H9 (cell line): ENCODE data around the gene GGPS1. TPM values are rescaled to one million over a fixed set of nuclear protein-coding genes. Genes with fewer than 3 reads are reported as not detected.
A peak's percentile ranks its signal among the peaks of the same experiment; 100 is the strongest.

Source experiments
- DNase-seq: peaks from one replicate; pipeline ENCODE4 v3.0.0-alpha.2; 2017
- H2AFZ ChIP-seq: one replicate; pipeline ENCODE4 v1.6.1; 2013; ENCODE audit warnings: mild to moderate bottlenecking, low read length, control low read depth, moderate library complexity
- H2AK5ac ChIP-seq: 2 replicates; pipeline ENCODE4 v1.6.1; 2013; ENCODE audit warnings: low read length, control low read depth, mixed read lengths; ENCODE audit not compliant: insufficient read length
- H2BK120ac ChIP-seq: one replicate; pipeline ENCODE4 v1.6.1; 2013; ENCODE audit warnings: low read depth, mild to moderate bottlenecking, low read length, control low read depth, inconsistent platforms; ENCODE audit not compliant: poor library complexity, severe bottlenecking
- H2BK12ac ChIP-seq: 2 replicates; pipeline ENCODE4 v1.6.1; 2013; ENCODE audit warnings: low read length, control low read depth, mixed read lengths, low read depth; ENCODE audit not compliant: insufficient read length
- H2BK15ac ChIP-seq: 2 replicates; pipeline ENCODE4 v1.6.1; 2013; ENCODE audit warnings: low read depth, low read length, control low read depth
- H2BK20ac ChIP-seq: one replicate; pipeline ENCODE4 v1.6.1; 2013; ENCODE audit warnings: low read depth, mild to moderate bottlenecking, low read length, control low read depth, inconsistent platforms; ENCODE audit not compliant: poor library complexity, severe bottlenecking
- H2BK5ac ChIP-seq: 2 replicates; pipeline ENCODE4 v1.6.1; 2013; ENCODE audit warnings: low read length, control low read depth, mixed read lengths; ENCODE audit not compliant: insufficient read length
- H3K14ac ChIP-seq: 2 replicates; pipeline ENCODE4 v1.6.1; 2013; ENCODE audit warnings: low read length, control low read depth; ENCODE audit not compliant: insufficient read depth
- H3K18ac ChIP-seq: 2 replicates; pipeline ENCODE4 v1.6.1; 2013; ENCODE audit warnings: low read depth, mild to moderate bottlenecking, mixed read lengths, low read length, control low read depth; ENCODE audit not compliant: insufficient read length
- H3K23ac ChIP-seq: 2 replicates; pipeline ENCODE4 v1.6.1; 2013; ENCODE audit warnings: low read length, control low read depth, mixed read lengths, low read depth; ENCODE audit not compliant: insufficient read length
- H3K23me2 ChIP-seq: 2 replicates; pipeline ENCODE4 v1.6.1; 2013; ENCODE audit warnings: low read depth, mild to moderate bottlenecking, mixed read lengths, low read length, control low read depth; ENCODE audit not compliant: insufficient read length, poor library complexity, severe bottlenecking
- H3K27ac ChIP-seq: 2 replicates; pipeline ENCODE4 v1.5.1; 2013; ENCODE audit warnings: low read length, control low read depth, mixed read lengths, low read depth; ENCODE audit not compliant: insufficient read length
- H3K27me3 ChIP-seq: 2 replicates; pipeline ENCODE4 v1.6.1; 2013; ENCODE audit warnings: low read length, control low read depth, inconsistent platforms; ENCODE audit not compliant: insufficient read depth
- H3K4ac ChIP-seq: 2 replicates; pipeline ENCODE4 v1.6.1; 2013; ENCODE audit warnings: low read depth, mild to moderate bottlenecking, control low read depth, inconsistent platforms, low read length, moderate library complexity
- H3K4me1 ChIP-seq: 2 replicates; pipeline ENCODE4 v1.6.1; 2013; ENCODE audit warnings: low read length, control low read depth, inconsistent platforms; ENCODE audit not compliant: insufficient read depth
- H3K4me2 ChIP-seq: 2 replicates; pipeline ENCODE4 v1.6.1; 2013; ENCODE audit warnings: low read length, control low read depth, mixed read lengths; ENCODE audit not compliant: insufficient read length, insufficient read depth
- H3K56ac ChIP-seq: 2 replicates; pipeline ENCODE4 v1.6.1; 2013; ENCODE audit warnings: low read depth, mild to moderate bottlenecking, mixed read lengths, low read length, control low read depth; ENCODE audit not compliant: insufficient read length
- H3K79me1 ChIP-seq: 2 replicates; pipeline ENCODE4 v1.6.1; 2013; ENCODE audit warnings: low read depth, mild to moderate bottlenecking, moderate library complexity, low read length, control low read depth, inconsistent platforms; ENCODE audit not compliant: insufficient read depth, poor library complexity, severe bottlenecking
- H3K79me2 ChIP-seq: 2 replicates; pipeline ENCODE4 v1.6.1; 2013; ENCODE audit warnings: low read length, control low read depth, inconsistent platforms; ENCODE audit not compliant: insufficient read depth
- H3K9ac ChIP-seq: 2 replicates; pipeline ENCODE4 v1.6.1; 2013; ENCODE audit warnings: low read length, control low read depth, mixed read lengths; ENCODE audit not compliant: insufficient read length; ENCODE audit errors: extremely low read depth
- H3K9me3 ChIP-seq: one replicate; pipeline ENCODE4 v1.6.1; 2013; ENCODE audit warnings: low read depth, low read length, inconsistent platforms; ENCODE audit not compliant: control insufficient read depth
- H3T11ph ChIP-seq: one replicate; pipeline ENCODE4 v1.6.1; 2013; ENCODE audit warnings: mild to moderate bottlenecking, low read length, control low read depth, inconsistent platforms
- H4K20me1 ChIP-seq: one replicate; pipeline ENCODE4 v1.6.1; 2013; ENCODE audit not compliant: control insufficient read depth, insufficient read length, insufficient read depth
- H4K5ac ChIP-seq: 2 replicates; pipeline ENCODE4 v1.6.1; 2013; ENCODE audit warnings: low read depth, mild to moderate bottlenecking, mixed read lengths, low read length, control low read depth; ENCODE audit not compliant: insufficient read length
- H4K8ac ChIP-seq: replicated peaks from 2 replicates; pipeline ENCODE4 v1.6.1; 2013; ENCODE audit warnings: low read length, control low read depth, mixed read lengths, low read depth; ENCODE audit not compliant: insufficient read length
- H4K91ac ChIP-seq: 2 replicates; pipeline ENCODE4 v1.6.1; 2013; ENCODE audit warnings: low read depth, mild to moderate bottlenecking, moderate library complexity, mixed read lengths, low read length, control low read depth; ENCODE audit not compliant: insufficient read length
- H3K27ac Mint-ChIP-seq, 3 experiments: 2 replicates in 2 of 3; 3 replicates in 1 of 3; pipeline ENCODE4 v1.8.0; 2020 to 2021; ENCODE audit warnings: mixed read lengths in 3 of 3, mild to moderate bottlenecking in 1 of 3, moderate library complexity in 1 of 3
- H3K27me3 Mint-ChIP-seq: 2 replicates; pipeline ENCODE4 v1.8.0; 2021; ENCODE audit warnings: low read depth, mild to moderate bottlenecking, moderate library complexity, mixed read lengths
- H3K36me3 Mint-ChIP-seq, 3 experiments: 2 replicates in 2 of 3; 3 replicates in 1 of 3; pipeline ENCODE4 v1.8.0; 2020 to 2021; ENCODE audit warnings: low read depth in 3 of 3, mixed read lengths in 3 of 3; ENCODE audit not compliant: insufficient read depth in 1 of 3
- H3K4me1 Mint-ChIP-seq, 2 experiments: 2 replicates each; pipeline ENCODE4 v1.8.0; 2020; ENCODE audit warnings: mixed read lengths in 2 of 2
- H3K4me3 Mint-ChIP-seq, 2 experiments: 2 replicates in 1 of 2; 3 replicates in 1 of 2; pipeline ENCODE4 v1.8.0; 2020 to 2021; ENCODE audit warnings: mild to moderate bottlenecking in 2 of 2, mixed read lengths in 2 of 2, moderate library complexity in 1 of 2
- H3K9me3 Mint-ChIP-seq, 2 experiments: 2 replicates in 1 of 2; 3 replicates in 1 of 2; pipeline ENCODE4 v1.8.0; 2020; ENCODE audit warnings: mild to moderate bottlenecking in 2 of 2, mixed read lengths in 2 of 2, moderate library complexity in 1 of 2
- WGBS: extraction: QIAGEN DNeasy Blood & Tissue Kit; methylation state at CpG from one replicate; pipeline ENCODE4 v1.1.7; 2013; ENCODE audit warnings: missing lambda C conversion rate, low lambda C conversion rate, mixed read lengths; ENCODE audit not compliant: insufficient read length; ENCODE audit errors: extremely low coverage; 5-methylcytosine and 5-hydroxymethylcytosine counted together
- long read RNA-seq: library from polyadenylated mRNA; unstranded; transcript quantifications from one replicate; pipeline ENCODE4 v2.0.0, GENCODE V29; 2020
- total RNA-seq: library from RNA; stranded (reverse); gene quantifications from 2 replicates; pipeline ENCODE4 v1.2.1, GENCODE V29; 2021
- TF ChIP-seq, protein P1 (sequence below): fragments of 200-600 bp; sonication (generic); conservative IDR thresholded peaks from 3 replicates; pipeline ENCODE4 v1.8.0; 2021; ENCODE audit warnings: antibody characterized with exemption, mild to moderate bottlenecking

Gene GGPS1
- 43.3 and 44.7 TPM in 2 replicates for total RNA-seq
- long read RNA-seq, transcript GGPS1-201 (4 exons, 2,895 nt): major isoform, 222 of 251 reads
- long read RNA-seq, transcript GGPS1-203 (3 exons, 1,407 nt): minor isoform, 13 of 251 reads
- long read RNA-seq, partial matches to known transcripts: 4 of 251 reads
- long read RNA-seq, other reads (novel, unspliced or antisense): 11 of 251 reads

DNA sequence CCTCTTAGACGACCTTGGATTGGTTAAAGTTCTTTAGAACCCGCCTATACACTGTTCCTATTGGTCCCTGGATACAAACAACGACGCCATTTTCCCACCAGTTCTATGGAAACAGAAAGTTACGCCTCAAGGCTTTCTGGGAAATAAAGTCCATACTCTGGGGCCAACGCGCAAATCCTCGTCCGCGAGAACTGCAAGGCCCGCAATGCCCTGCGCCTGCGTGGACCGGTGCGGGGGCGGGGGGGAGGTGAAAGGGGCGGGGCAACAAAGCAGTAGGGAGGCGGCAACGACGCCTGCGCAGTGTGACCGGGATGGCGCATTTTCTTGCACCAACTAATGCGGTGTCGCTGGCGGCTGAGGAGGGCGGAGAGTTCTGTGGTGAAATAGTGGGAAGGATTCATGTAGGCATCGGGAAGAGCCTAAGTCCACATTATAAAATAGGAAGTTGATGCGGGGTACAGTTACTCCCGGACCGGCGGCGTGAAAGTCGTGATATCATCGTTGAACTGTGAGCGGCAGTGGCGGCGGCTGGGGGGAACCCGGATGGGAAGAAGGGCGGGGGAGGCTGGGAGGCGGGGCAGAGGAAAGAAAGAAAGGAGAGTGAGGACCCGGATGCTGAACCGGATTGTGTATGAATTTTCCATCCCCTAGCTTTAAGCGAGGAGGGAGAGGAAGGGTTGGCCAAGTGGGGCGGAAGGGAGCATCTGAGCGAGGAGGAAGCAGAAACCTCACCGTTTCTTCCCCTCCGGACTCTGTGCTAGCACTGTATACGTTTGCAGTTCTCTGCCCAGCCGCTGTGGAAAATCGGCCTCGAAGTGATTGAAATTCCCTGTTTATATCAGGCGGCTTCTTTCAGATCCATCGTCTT, at the start of gene GGPS1:
GGPS1 (plus strand) TSS at position 300 of the 868 bp plus-strand sequence. CDS start 6,695 bp downstream, outside the sequence.
- Histone ChIP-seq H3K18ac (peak within 1 kb of the TSS; percentile 98), H3K4ac (no peak within 1 kb of the TSS; the same call in 1 of the 2 replicates), H2AFZ (no peak within 1 kb of the TSS), H2BK15ac (no peak within 1 kb of the TSS), H4K8ac (peak within 1 kb of the TSS; percentile 72), H2BK20ac (no peak within 1 kb of the TSS), H3T11ph (no peak within 1 kb of the TSS), H4K20me1 (no peaks in the 10 kb centered on the region), H3K9me3 (no peaks in the 10 kb centered on the region), H3K4me2 (peak within 1 kb of the TSS; percentile 87), H3K79me2 (peaks cover 38% of the 10 kb centered on the region; the same call in 1 of the 2 replicates), H3K79me1 (peaks cover 3% of the 10 kb centered on the region), H3K9ac (peak within 1 kb of the TSS; percentile 96), H3K56ac (peak within 1 kb of the TSS; percentile 68), H3K4me1 (no peaks in the 10 kb centered on the region), H2BK5ac (peak within 1 kb of the TSS; percentile 43), H3K23ac (no peak within 1 kb of the TSS), H3K27ac (peak within 1 kb of the TSS; percentile 90), H4K5ac (peak within 1 kb of the TSS; percentile 74), H4K91ac (peak within 1 kb of the TSS; percentile 76), H2BK120ac (no peak within 1 kb of the TSS), H3K14ac (peak within 1 kb of the TSS; percentile 98), H3K27me3 (no peaks in the 10 kb centered on the region), H2AK5ac (no peak within 1 kb of the TSS), H3K23me2 (peaks cover 10% of the 10 kb centered on the region), H2BK12ac (no peak within 1 kb of the TSS)
- Mint-ChIP-seq H3K27ac (peak within 1 kb of the TSS; percentile 76 to 93 (median 82); a peak in 3 of 7 replicates), H3K36me3 (peaks cover 8 to 25% (median 14%) of the 10 kb centered on the region in 3 experiments), H3K4me3 (no peak within 1 kb of the TSS), H3K9me3 (no peaks in the 10 kb centered on the region), H3K27me3 (no peaks in the 10 kb centered on the region), H3K4me1 (peaks cover 20 to 35% of the 10 kb centered on the region in 2 experiments)
- TF ChIP-seq, protein P1, sequence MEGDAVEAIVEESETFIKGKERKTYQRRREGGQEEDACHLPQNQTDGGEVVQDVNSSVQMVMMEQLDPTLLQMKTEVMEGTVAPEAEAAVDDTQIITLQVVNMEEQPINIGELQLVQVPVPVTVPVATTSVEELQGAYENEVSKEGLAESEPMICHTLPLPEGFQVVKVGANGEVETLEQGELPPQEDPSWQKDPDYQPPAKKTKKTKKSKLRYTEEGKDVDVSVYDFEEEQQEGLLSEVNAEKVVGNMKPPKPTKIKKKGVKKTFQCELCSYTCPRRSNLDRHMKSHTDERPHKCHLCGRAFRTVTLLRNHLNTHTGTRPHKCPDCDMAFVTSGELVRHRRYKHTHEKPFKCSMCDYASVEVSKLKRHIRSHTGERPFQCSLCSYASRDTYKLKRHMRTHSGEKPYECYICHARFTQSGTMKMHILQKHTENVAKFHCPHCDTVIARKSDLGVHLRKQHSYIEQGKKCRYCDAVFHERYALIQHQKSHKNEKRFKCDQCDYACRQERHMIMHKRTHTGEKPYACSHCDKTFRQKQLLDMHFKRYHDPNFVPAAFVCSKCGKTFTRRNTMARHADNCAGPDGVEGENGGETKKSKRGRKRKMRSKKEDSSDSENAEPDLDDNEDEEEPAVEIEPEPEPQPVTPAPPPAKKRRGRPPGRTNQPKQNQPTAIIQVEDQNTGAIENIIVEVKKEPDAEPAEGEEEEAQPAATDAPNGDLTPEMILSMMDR: peak; percentile 22; the same call in 1 of the 3 replicates
- WGBS: no CpG with 5 or more reads among the region's 54 CpGs
- peak; percentile 98 for DNase-seq
